ENCODE data around the gene PGP.

GRCh38 chr16:2223942-2224486, 9.4 kb upstream of the PGP start:
- TF ChIP-seq CTCF (IDR thresholded peaks at IDR 0.05) (no peak), POLR2A (IDR thresholded peaks at IDR 0.05) (no peak)

Data from uterus (tissue), 2 donors.